K562 (cell line): Measurements from ENCODE around the gene PHF21A. TPM values are rescaled to one million over a fixed set of nuclear protein-coding genes. Genes with fewer than 3 reads are reported as not detected.

Source experiments
- E2F6 ChIP-seq, 2 experiments: IDR thresholded peaks; 2 replicates each; pipeline ENCODE4 v1.6.1; 2011; ENCODE audit warnings: borderline replicate concordance in 1 of 2, control low read depth in 1 of 2, low read depth in 1 of 2, low read length in 1 of 2, mild to moderate bottlenecking in 1 of 2, mixed read lengths in 1 of 2, moderate library complexity in 1 of 2; ENCODE audit not compliant: insufficient read depth in 1 of 2, insufficient read length in 1 of 2, poor library complexity in 1 of 2, severe bottlenecking in 1 of 2; ENCODE audit errors: extremely low read depth in 1 of 2
- KLF6 ChIP-seq: fragments of 250-450 bp; sonication (Bioruptor Pico); IDR thresholded peaks from 2 replicates; pipeline ENCODE4 v1.4.0; 2020; ENCODE audit warnings: mild to moderate bottlenecking, moderate library complexity, borderline replicate concordance
- THRAP3 ChIP-seq: fragments of 450-650 bp; IDR thresholded peaks from 2 replicates; pipeline ENCODE4 v1.6.1; 2016; ENCODE audit warnings: mild to moderate bottlenecking, inconsistent platforms, borderline replicate concordance
- ZNF609 ChIP-seq: sonication (generic); formaldehyde crosslinking; IDR thresholded peaks from 2 replicates; pipeline ENCODE4 v1.8.1; 2023; ENCODE audit warnings: missing genetic modification reagents, mild to moderate bottlenecking, borderline replicate concordance
- polyA plus RNA-seq, 8 experiments: library from polyadenylated mRNA; depleted of rRNA in 4 of 8; stranded (reverse) in 5 of 8; unstranded in 3 of 8; fragments of >200 nt; fragmentation: Nextera tagmentation in 2 of 8; fragmentation: Illumina TruSeq in 1 of 8; extraction: Ambion mirVana in 2 of 8; extraction: Trizol in 1 of 8; gene quantifications; 2 replicates each; pipeline versions ENCODE4 v1.2.1 to v1.2.3, GENCODE V29; 2011 to 2014; ENCODE audit warnings: inconsistent platforms in 1 of 8, missing spikeins in 1 of 8
- total RNA-seq, 7 experiments: library from RNA; depleted of rRNA in 6 of 7; stranded (reverse); fragments of >200 nt in 6 of 7; fragmentation: Illumina TruSeq in 2 of 7; extraction: Trizol in 2 of 7; gene quantifications; 2 replicates each; pipeline versions ENCODE4 v1.2.1 to v1.2.3, GENCODE V29; 2011 to 2021; ENCODE audit warnings: low replicate concordance in 1 of 7

Gene PHF21A
- total and polyA plus RNA-seq, 9 of the 15 experiments (the other 6 are each of a cell fraction or from before 2014, with no cell fraction given): 1.5 to 32.4 (median 10.7) TPM

DNA sequence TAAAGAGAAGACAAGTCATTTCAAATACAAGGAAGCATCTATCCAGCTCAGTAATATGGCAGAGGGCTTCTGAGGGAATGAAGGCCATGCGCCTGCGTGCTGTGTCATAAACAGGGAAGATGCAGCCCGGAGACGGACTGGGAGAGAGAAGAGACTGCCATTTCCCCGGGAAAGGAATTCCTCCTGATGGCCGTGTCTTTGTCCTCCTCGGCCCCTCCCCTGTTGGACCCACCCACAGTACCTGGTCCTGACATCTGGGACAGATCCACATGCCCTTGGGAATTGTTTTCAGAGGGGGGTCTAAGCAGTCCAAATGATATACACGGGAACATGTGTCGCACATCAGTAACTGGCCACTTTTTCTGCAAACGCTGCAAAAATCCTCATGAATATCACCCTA, 183.3 kb downstream of the PHF21A start (continued):
- no peak for TF ChIP-seq E2F6 (IDR thresholded peaks at IDR 0.05; ENCODE audit: borderline replicate concordance in 1 of 2, extremely low read depth in 1 of 2, insufficient read depth in 1 of 2, insufficient read length in 1 of 2, low read depth in 1 of 2, low read length in 1 of 2, poor library complexity in 1 of 2, severe bottlenecking in 1 of 2)
- no peak for TF ChIP-seq KLF6
- no peak for TF ChIP-seq ZNF609 (CRISPR knock-in tag)
- no peak for TF ChIP-seq THRAP3
